Thoracic aorta (tissue), 2 donors: ENCODE data around the gene TBX10. TPM values are rescaled to one million over a fixed set of nuclear protein-coding genes. Genes with fewer than 3 reads are reported as not detected.

Source experiments
- ATAC-seq: fragments of 150-250 bp; one replicate; pipeline ENCODE4 v1.8.0; 2017; ENCODE audit warnings: low read depth; ENCODE audit not compliant: insufficient number of reproducible peaks, low FRiP score
- DNase-seq: peaks from one replicate; pipeline ENCODE4 v3.0.0-alpha.2; 2020; ENCODE audit warnings: low spot score
- H3K27ac ChIP-seq, 2 donors: fragments of 200-600 bp; sonication (generic); 1 replicate in 1 of 2; 2 replicates in 1 of 2; pipeline ENCODE4 v1.5.1; 2016; ENCODE audit warnings: mild to moderate bottlenecking in 2 of 2, moderate library complexity in 2 of 2
- H3K27me3 ChIP-seq: fragments of 200-600 bp; sonication (generic); replicated peaks from 2 replicates; pipeline ENCODE4 v1.6.0; 2016; ENCODE audit warnings: mild to moderate bottlenecking; ENCODE audit not compliant: insufficient read depth
- H3K36me3 ChIP-seq: fragments of 200-600 bp; sonication (generic); one replicate; pipeline ENCODE4 v1.5.1; 2016
- H3K4me1 ChIP-seq, 2 donors: fragments of 200-600 bp; sonication (generic); 1 replicate in 1 of 2; 2 replicates in 1 of 2; pipeline versions ENCODE4 v1.5.1 to v1.6.0; 2016; ENCODE audit warnings: low read depth in 2 of 2, mild to moderate bottlenecking in 1 of 2; ENCODE audit not compliant: control insufficient read depth in 1 of 2
- H3K4me3 ChIP-seq: fragments of 200-600 bp; sonication (generic); 2 replicates; pipeline ENCODE4 v1.5.1; 2016; ENCODE audit warnings: mild to moderate bottlenecking
- H3K9me3 ChIP-seq: fragments of 200-600 bp; sonication (generic); 2 replicates; pipeline ENCODE4 v1.5.1; 2016
- total RNA-seq, 2 donors: library from RNA; depleted of rRNA; stranded (reverse); fragments of >200 nt; gene quantifications; one replicate each; pipeline versions ENCODE4 v1.1.0 to v1.2.3, GENCODE V29; 2016
- TF ChIP-seq, protein P1 (sequence below): fragments of 200-600 bp; sonication (generic); IDR thresholded peaks from one replicate; pipeline ENCODE4 v1.5.1; 2019; ENCODE audit warnings: antibody characterized with exemption

TBX10 gene
- total RNA-seq, 2 donors from 2014 or later = not detected

DNA sequence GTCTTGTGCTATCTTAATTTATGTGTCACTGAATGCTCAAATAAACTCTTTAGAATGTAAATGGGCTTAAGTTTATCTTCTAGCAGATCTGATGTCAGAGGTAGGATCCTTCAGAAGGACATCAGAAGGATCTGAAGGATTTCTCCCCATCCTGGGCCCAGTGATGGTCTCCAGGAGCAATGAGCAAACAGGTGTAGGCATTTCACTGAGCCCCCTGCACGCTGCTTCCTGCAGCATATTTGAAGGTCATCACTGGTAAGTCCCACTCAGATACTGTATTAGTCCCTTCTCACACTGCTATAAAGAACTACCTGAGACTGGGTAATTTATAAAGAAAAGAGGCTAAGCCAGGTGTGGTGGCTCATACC, 51.4 kb downstream of the TBX10 start:
- H3K36me3 ChIP-seq = peaks cover 10% of the 10 kb centered on the region
- H3K27ac ChIP-seq = no peak overlapping the region
- TF ChIP-seq, protein P1, sequence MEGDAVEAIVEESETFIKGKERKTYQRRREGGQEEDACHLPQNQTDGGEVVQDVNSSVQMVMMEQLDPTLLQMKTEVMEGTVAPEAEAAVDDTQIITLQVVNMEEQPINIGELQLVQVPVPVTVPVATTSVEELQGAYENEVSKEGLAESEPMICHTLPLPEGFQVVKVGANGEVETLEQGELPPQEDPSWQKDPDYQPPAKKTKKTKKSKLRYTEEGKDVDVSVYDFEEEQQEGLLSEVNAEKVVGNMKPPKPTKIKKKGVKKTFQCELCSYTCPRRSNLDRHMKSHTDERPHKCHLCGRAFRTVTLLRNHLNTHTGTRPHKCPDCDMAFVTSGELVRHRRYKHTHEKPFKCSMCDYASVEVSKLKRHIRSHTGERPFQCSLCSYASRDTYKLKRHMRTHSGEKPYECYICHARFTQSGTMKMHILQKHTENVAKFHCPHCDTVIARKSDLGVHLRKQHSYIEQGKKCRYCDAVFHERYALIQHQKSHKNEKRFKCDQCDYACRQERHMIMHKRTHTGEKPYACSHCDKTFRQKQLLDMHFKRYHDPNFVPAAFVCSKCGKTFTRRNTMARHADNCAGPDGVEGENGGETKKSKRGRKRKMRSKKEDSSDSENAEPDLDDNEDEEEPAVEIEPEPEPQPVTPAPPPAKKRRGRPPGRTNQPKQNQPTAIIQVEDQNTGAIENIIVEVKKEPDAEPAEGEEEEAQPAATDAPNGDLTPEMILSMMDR = no peak
- no peaks in the 10 kb centered on the region for H3K9me3 ChIP-seq
- no peak for ATAC-seq
- H3K4me3 ChIP-seq = no peak overlapping the region
- no peak for DNase-seq
- no peaks in the 10 kb centered on the region for H3K27me3 ChIP-seq
- H3K4me1 ChIP-seq = peaks cover 14 to 26% of the 10 kb centered on the region in 2 donors

DNA sequence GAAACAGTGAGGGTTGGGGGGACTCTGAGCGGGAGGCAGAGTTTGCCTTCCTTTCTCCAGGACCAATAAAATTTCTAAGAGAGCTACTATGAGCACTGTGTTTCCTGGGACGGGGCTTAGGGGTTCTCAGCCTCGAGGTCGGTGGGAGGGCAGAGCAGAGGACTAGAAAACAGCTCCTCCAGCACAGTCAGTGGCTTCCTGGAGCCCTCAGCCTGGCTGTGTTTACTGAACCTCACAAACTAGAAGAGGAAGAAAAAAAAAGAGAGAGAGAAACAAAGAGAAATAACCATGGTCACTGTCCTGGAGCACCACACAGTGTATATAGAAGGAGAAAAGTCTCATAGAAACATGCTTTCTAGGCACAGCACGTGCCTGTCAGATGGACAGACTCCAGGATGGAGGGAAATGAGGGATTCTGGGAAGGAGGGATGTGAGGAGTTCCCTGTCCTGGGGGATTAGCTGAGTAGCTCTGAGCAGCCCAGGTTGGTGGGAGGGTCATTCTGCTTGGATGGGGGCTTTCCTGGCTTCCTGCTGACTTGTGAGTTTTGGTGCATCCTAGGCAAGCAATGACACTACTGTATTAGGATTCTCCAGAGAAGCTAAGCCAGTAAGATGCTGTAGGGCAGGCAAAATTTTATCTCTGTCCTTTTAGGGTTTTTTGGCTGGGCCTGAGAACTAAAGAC, 52.9 kb downstream of the TBX10 start:
- Histone ChIP-seq H3K27ac (peak overlapping the region; percentile 6 to 9), H3K36me3 (peaks cover 10% of the 10 kb centered on the region), H3K9me3 (no peaks in the 10 kb centered on the region), H3K4me3 (no peak overlapping the region), H3K27me3 (no peaks in the 10 kb centered on the region), H3K4me1 (peaks cover 14 to 21% of the 10 kb centered on the region in 2 donors)
- DNase-seq = no peak
- TF ChIP-seq, protein P1 = no peak
- ATAC-seq = no peak

DNA sequence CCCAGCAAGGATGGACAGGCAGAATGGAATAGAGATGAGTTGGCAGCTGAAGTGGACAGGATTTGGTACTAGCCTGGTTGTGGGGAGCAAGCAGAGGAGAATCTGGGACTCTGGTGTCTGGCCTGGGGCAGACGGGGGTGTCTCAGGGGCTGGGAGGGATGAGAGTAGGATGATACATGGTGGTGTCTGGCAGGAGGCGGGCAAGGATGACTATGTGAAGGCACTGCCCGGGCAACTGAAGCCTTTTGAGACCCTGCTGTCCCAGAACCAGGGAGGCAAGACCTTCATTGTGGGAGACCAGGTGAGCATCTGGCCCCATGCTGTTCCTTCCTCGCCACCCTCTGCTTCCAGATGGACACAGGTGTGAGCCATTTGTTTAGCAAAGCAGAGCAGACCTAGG, 53.7 kb downstream of the TBX10 start:
- ATAC-seq (no peak), DNase-seq (no peak)
- Histone ChIP-seq H3K27ac (peak overlapping the region in 1 of 2 donors; percentile 94), H3K4me3 (no peak overlapping the region), H3K36me3 (peaks cover 10% of the 10 kb centered on the region), H3K4me1 (peaks cover 14 to 21% of the 10 kb centered on the region in 2 donors), H3K27me3 (no peaks in the 10 kb centered on the region), H3K9me3 (no peaks in the 10 kb centered on the region)
- TF ChIP-seq, protein P1 = no peak

DNA sequence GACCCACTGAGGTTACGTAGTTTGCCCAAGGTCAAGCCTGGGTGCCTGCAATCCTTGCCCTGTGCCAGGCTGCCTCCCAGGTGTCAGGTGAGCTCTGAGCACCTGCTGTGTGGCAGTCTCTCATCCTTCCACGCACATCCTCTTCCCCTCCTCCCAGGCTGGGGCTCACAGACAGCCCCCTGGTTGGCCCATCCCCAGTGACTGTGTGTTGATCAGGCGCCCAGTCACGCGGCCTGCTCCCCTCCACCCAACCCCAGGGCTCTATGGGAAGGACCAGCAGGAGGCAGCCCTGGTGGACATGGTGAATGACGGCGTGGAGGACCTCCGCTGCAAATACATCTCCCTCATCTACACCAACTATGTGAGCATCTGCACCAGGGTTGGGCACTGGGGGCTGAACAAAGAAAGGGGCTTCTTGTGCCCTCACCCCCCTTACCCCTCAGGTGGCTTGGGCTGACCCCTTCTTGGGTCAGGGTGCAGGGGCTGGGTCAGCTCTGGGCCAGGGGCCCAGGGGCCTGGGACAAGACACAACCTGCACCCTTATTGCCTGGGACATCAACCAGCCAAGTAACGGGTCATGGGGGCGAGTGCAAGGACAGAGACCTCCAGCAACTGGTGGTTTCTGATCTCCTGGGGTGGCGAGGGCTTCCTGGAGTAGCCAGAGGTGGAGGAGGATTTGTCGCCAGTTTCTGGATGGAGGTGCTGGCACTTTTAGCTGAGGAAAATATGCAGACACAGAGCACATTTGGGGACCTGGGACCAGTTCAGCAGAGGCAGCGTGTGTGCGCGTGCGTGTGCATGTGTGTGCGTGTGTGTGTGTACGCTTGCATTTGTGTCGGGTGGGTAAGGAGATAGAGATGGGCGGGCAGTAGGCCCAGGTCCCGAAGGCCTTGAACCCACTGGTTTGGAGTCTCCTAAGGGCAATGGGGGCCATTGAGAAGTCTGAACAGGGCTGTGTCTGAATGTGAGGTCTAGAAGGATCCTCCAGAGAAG, 54.4 kb downstream of the TBX10 start:
- ATAC-seq = no peak
- H3K9me3 ChIP-seq = no peaks in the 10 kb centered on the region

More for the DNA sequence above, 54.4 kb downstream of the TBX10 start:
- Histone ChIP-seq H3K4me1 (peaks cover 14 to 21% of the 10 kb centered on the region in 2 donors), H3K27me3 (no peaks in the 10 kb centered on the region), H3K4me3 (peak overlapping the region; percentile 82), H3K27ac (peak overlapping the region; percentile 94 to 99), H3K36me3 (peaks cover 10% of the 10 kb centered on the region)
- DNase-seq = no peak
- TF ChIP-seq, protein P1 = no peak
